AG08396 (cell line): ENCODE data around the gene BCL11B.

Experiments used
- DNase-seq: peaks from one replicate; pipeline ENCODE4 v3.0.0; 2012; ENCODE audit warnings: low spot score, mixed read lengths

BCL11B gene

GRCh38 chr14:99287269-99287942 is 15.4 kb upstream of the BCL11B start:
- DNase-seq: no peak

- DNase-seq: no peak
Observed at GRCh38 chr14:99286761-99287160, 14.8 kb upstream of the BCL11B start.

- DNase-seq: no peak
Observed at GRCh38 chr14:99284254-99285004, 12.4 kb upstream of the BCL11B start.

- no peak for DNase-seq
Observed at GRCh38 chr14:99282261-99283050, 10.5 kb upstream of the BCL11B start.

GRCh38 chr14:99281396-99281795 is 9.4 kb upstream of the BCL11B start:
- no peak for DNase-seq

GRCh38 chr14:99280852-99281251 is 8.9 kb upstream of the BCL11B start:
- no peak for DNase-seq

- DNase-seq: no peak
Observed at GRCh38 chr14:99280066-99280731, 8.2 kb upstream of the BCL11B start.

- DNase-seq: no peak
Observed at GRCh38 chr14:99278836-99279235, 6.8 kb upstream of the BCL11B start.

GRCh38 chr14:99277530-99277929 is 5.5 kb upstream of the BCL11B start:
- no peak for DNase-seq

- DNase-seq: no peak
Observed at GRCh38 chr14:99276482-99276881, 4.5 kb upstream of the BCL11B start.

GRCh38 chr14:99275222-99275584 is 3.2 kb upstream of the BCL11B start:
- DNase-seq: no peak

GRCh38 chr14:99274346-99275221 is 2.6 kb upstream of the BCL11B start:
- DNase-seq: peak; percentile 82

- no peak for DNase-seq
Observed at GRCh38 chr14:99273766-99274345, 1.9 kb upstream of the BCL11B start.

GRCh38 chr14:99272899-99273765 is 1.1 kb upstream of the BCL11B start:
- DNase-seq: peak; percentile 30

GRCh38 chr14:99272632-99272898 is 568 bp upstream of the BCL11B start:
- DNase-seq: no peak

GRCh38 chr14:99271221-99271941 is 616 bp downstream of the BCL11B start:
- no peak for DNase-seq

- DNase-seq: no peak
Observed at GRCh38 chr14:99270458-99271220, 1.4 kb downstream of the BCL11B start.

- no peak for DNase-seq
Observed at GRCh38 chr14:99268810-99269707, 2.9 kb downstream of the BCL11B start.
